Gastrocnemius medialis (tissue), 4 donors: ENCODE data around the gene IFFO2. TPM values are rescaled to one million over a fixed set of nuclear protein-coding genes. Genes with fewer than 3 reads are reported as not detected.
A peak's percentile ranks its signal among the peaks of the same experiment; 100 is the strongest.

ENCODE experiments used
- ATAC-seq, 2 donors: fragments of 150-250 bp; one replicate each; pipeline ENCODE4 v1.9.1; 2016
- DNase-seq, 2 donors: peaks; one replicate each; pipeline ENCODE4 v3.0.0-alpha.2; 2019
- H3K27ac ChIP-seq, 4 donors: fragments of 200-600 bp; sonication (generic); 1 replicate in 1 of 4; 2 replicates in 3 of 4; pipeline ENCODE4 v1.5.1; 2016 to 2018; ENCODE audit warnings: mild to moderate bottlenecking in 2 of 4, moderate library complexity in 1 of 4
- H3K27me3 ChIP-seq, 3 donors: fragments of 200-600 bp; sonication (generic) in 2 of 3; 1 replicate in 1 of 3; 2 replicates in 2 of 3; pipeline versions ENCODE4 v1.5.1 to v1.6.0; 2016 to 2019; ENCODE audit warnings: mild to moderate bottlenecking in 1 of 3, moderate library complexity in 1 of 3
- H3K36me3 ChIP-seq, 2 donors: fragments of 200-600 bp; sonication (generic) in 1 of 2; one replicate each; pipeline ENCODE4 v1.5.1; 2017 to 2018
- H3K4me1 ChIP-seq, 2 donors: fragments of 200-600 bp; sonication (generic) in 1 of 2; one replicate each; pipeline ENCODE4 v1.5.1; 2016 to 2017; ENCODE audit warnings: mild to moderate bottlenecking in 2 of 2
- H3K4me3 ChIP-seq, 4 donors: fragments of 200-600 bp; sonication (generic) in 3 of 4; 1 replicate in 1 of 4; 2 replicates in 3 of 4; pipeline ENCODE4 v1.5.1; 2016 to 2019; ENCODE audit warnings: mild to moderate bottlenecking in 2 of 4
- H3K9me3 ChIP-seq, 3 donors: fragments of 200-600 bp; sonication (generic) in 2 of 3; 1 replicate in 1 of 3; 2 replicates in 2 of 3; pipeline ENCODE4 v1.5.1; 2016 to 2019
- CTCF ChIP-seq, 5 experiments: fragments of 450-650 bp in 3 of 5; fragments of 200-600 bp in 2 of 5; sonication (generic) in 2 of 5; IDR thresholded peaks in 4 of 5; conservative IDR thresholded peaks in 1 of 5; 1 replicate in 4 of 5; 2 replicates in 1 of 5; pipeline ENCODE4 v1.5.1; 2016 to 2019; ENCODE audit warnings: antibody characterized with exemption in 5 of 5, mild to moderate bottlenecking in 3 of 5, moderate library complexity in 3 of 5
- POLR2A ChIP-seq, 2 donors: fragments of 450-650 bp; IDR thresholded peaks; one replicate each; pipeline ENCODE4 v1.6.1; 2017; ENCODE audit warnings: antibody characterized with exemption in 2 of 2, mild to moderate bottlenecking in 2 of 2, moderate library complexity in 2 of 2
- in situ Hi-C, 4 donors: fragments of 200-750 bp; cut with MboI; loops; one replicate each; pipeline versions ENCODE4 v1.15.0 to v1.8.0; 2017; ENCODE audit warnings: low sequenced_read_pairs in 4 of 4
- intact Hi-C: fragments of 100-400 bp; cut with DNase I; formaldehyde crosslinking; loops from one replicate; pipeline ENCODE4 v1.15.1; 2023; ENCODE audit warnings: low total_unique reads
- total RNA-seq, 4 donors: library from RNA; depleted of rRNA; stranded (reverse); fragments of >200 nt; gene quantifications; one replicate each; pipeline versions ENCODE4 v1.1.0 to v1.2.3, GENCODE V29; 2016

IFFO2 gene
- total RNA-seq, 4 donors from 2014 or later, result 2.1 to 16.3 (median 5.7) TPM

GRCh38 chr1:18875107-18875795, 81.2 kb downstream of the IFFO2 start:
- Histone ChIP-seq H3K4me1 (peaks cover 0 to 4% of the 10 kb centered on the region in 2 donors), H3K4me3 (no peak overlapping the region), H3K27ac (no peak overlapping the region), H3K27me3 (no peaks in the 10 kb centered on the region), H3K9me3 (no peaks in the 10 kb centered on the region), H3K36me3 (peaks cover 0 to 8% of the 10 kb centered on the region in 2 donors)
- in situ Hi-C loops (no loop called here), intact Hi-C loops (loop anchor here (2.0 kb wide), 1 partner anchor 278 kb away; no protein-coding TSS in a partner anchor)
- ATAC-seq, result peak; percentile 46 to 80
- TF ChIP-seq POLR2A (IDR thresholded peaks at IDR 0.05) (no peak), CTCF (IDR thresholded peaks at IDR 0.05 in 4 of 5, conservative IDR thresholded peaks at IDR 0.05 in 1 of 5) (peak; percentile 41 to 82 (median 70))
- DNase-seq, result peak; percentile 49 to 71

- Histone ChIP-seq H3K4me1 (peaks cover 0 to 4% of the 10 kb centered on the region in 2 donors), H3K27ac (no peak overlapping the region), H3K4me3 (no peak overlapping the region), H3K9me3 (no peaks in the 10 kb centered on the region), H3K27me3 (no peaks in the 10 kb centered on the region), H3K36me3 (peaks cover 0 to 8% of the 10 kb centered on the region in 2 donors)
- TF ChIP-seq POLR2A (IDR thresholded peaks at IDR 0.05) (no peak), CTCF (IDR thresholded peaks at IDR 0.05 in 4 of 5, conservative IDR thresholded peaks at IDR 0.05 in 1 of 5) (no peak)
- ATAC-seq (peak in 1 of 2 donors; percentile 69), DNase-seq (peak; percentile 28 to 37)
- in situ Hi-C loops, result no loop called here
- intact Hi-C loops, result loop anchor here (2.0 kb wide), 1 partner anchor 278 kb away; no protein-coding TSS in a partner anchor
Observed at GRCh38 chr1:18874600-18874999, 81.9 kb downstream of the IFFO2 start.

GRCh38 chr1:18874036-18874435, 82.4 kb downstream of the IFFO2 start:
- DNase-seq, result no peak

GRCh38 chr1:18872071-18872611, 84.3 kb downstream of the IFFO2 start:
- Histone ChIP-seq H3K4me1 (peaks cover 0 to 4% of the 10 kb centered on the region in 2 donors), H3K27ac (no peak overlapping the region), H3K4me3 (no peak overlapping the region), H3K36me3 (peaks cover 0 to 8% of the 10 kb centered on the region in 2 donors), H3K9me3 (no peaks in the 10 kb centered on the region), H3K27me3 (no peaks in the 10 kb centered on the region)
- intact Hi-C loops (no loop called here), in situ Hi-C loops (no loop called here)
- no peak for DNase-seq
- ATAC-seq, result no peak
- TF ChIP-seq CTCF (IDR thresholded peaks at IDR 0.05 in 4 of 5, conservative IDR thresholded peaks at IDR 0.05 in 1 of 5) (no peak), POLR2A (IDR thresholded peaks at IDR 0.05) (no peak)

More at GRCh38 chr1:18874036-18874435, 82.4 kb downstream of the IFFO2 start:
- peaks cover 0 to 4% of the 10 kb centered on the region in 2 donors for H3K4me1 ChIP-seq
- TF ChIP-seq POLR2A (IDR thresholded peaks at IDR 0.05), result no peak
- intact Hi-C loops (loop anchor here (2.0 kb wide), 1 partner anchor 277 kb away; no protein-coding TSS in a partner anchor), in situ Hi-C loops (no loop called here)
- no peak overlapping the region for H3K27ac ChIP-seq
- no peaks in the 10 kb centered on the region for H3K27me3 ChIP-seq
- peaks cover 0 to 8% of the 10 kb centered on the region in 2 donors for H3K36me3 ChIP-seq
- no peak overlapping the region for H3K4me3 ChIP-seq
- no peaks in the 10 kb centered on the region for H3K9me3 ChIP-seq
- ATAC-seq, result no peak

- no peaks in the 10 kb centered on the region for H3K9me3 ChIP-seq
- peaks cover 0 to 4% of the 10 kb centered on the region in 2 donors for H3K4me1 ChIP-seq
- no peaks in the 10 kb centered on the region for H3K27me3 ChIP-seq
- ATAC-seq (no peak), DNase-seq (no peak)
- peaks cover 0 to 8% of the 10 kb centered on the region in 2 donors for H3K36me3 ChIP-seq
- no peak overlapping the region for H3K27ac ChIP-seq
- in situ Hi-C loops (no loop called here), intact Hi-C loops (no loop called here)
- H3K4me3 ChIP-seq, result no peak overlapping the region
- no peak for TF ChIP-seq CTCF (IDR thresholded peaks at IDR 0.05 in 4 of 5, conservative IDR thresholded peaks at IDR 0.05 in 1 of 5)
- TF ChIP-seq POLR2A (IDR thresholded peaks at IDR 0.05), result no peak
Observed at GRCh38 chr1:18871401-18872070, 84.9 kb downstream of the IFFO2 start.
